ENCODE measurements around the gene IL22RA2. TPM values are rescaled to one million over a fixed set of nuclear protein-coding genes. Genes with fewer than 3 reads are reported as not detected.
"Not testable (repeated sequence)": the region's sequence is repeated elsewhere in the genome, so short reads cannot be mapped to it uniquely, and the experiment has no call there.

IL22RA2 gene
- total and polyA plus RNA-seq, 12 donors, result 0.12 TPM; not detected in 11

- ATAC-seq, result no peak
- WGBS, 2 donors, result 88 to 91% methylated on average over 2 of the region's 2 CpGs
- Histone ChIP-seq H3K27ac (no peak overlapping the region), H3K36me3 (no peaks in the 10 kb centered on the region), H3K4me1 (peaks cover 0 to 9% (median 5%) of the 10 kb centered on the region in 9 donors), H3K4me3 (no peak overlapping the region), H3K27me3 (no peaks in the 10 kb centered on the region), H3K9me3 (no peaks in the 10 kb centered on the region)
- DNase-seq, result no peak
- intact Hi-C loops (cut with DNase I), result no loop called here
- TF ChIP-seq, protein P1, sequence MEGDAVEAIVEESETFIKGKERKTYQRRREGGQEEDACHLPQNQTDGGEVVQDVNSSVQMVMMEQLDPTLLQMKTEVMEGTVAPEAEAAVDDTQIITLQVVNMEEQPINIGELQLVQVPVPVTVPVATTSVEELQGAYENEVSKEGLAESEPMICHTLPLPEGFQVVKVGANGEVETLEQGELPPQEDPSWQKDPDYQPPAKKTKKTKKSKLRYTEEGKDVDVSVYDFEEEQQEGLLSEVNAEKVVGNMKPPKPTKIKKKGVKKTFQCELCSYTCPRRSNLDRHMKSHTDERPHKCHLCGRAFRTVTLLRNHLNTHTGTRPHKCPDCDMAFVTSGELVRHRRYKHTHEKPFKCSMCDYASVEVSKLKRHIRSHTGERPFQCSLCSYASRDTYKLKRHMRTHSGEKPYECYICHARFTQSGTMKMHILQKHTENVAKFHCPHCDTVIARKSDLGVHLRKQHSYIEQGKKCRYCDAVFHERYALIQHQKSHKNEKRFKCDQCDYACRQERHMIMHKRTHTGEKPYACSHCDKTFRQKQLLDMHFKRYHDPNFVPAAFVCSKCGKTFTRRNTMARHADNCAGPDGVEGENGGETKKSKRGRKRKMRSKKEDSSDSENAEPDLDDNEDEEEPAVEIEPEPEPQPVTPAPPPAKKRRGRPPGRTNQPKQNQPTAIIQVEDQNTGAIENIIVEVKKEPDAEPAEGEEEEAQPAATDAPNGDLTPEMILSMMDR (IDR thresholded peaks at IDR 0.05), result no peak
Observed at GRCh38 chr6:137111296-137112066, 62.0 kb downstream of the IL22RA2 start.

DNA sequence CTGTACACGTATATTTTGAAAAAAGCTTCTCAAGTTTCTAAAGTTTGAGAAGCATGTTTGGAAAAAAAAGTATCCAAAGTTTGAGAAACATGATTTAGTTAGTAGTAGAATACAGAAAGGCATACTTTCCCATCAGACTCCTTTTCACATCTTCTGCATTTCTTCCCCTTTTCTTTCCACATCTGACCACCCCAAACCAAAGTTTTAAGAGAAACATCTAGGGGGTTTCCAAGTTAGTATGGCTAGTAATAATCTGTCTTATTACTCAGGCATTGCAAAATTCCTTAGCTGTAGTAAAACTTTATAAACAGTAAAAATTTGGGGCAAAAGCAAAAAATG lies 65.7 kb downstream of the IL22RA2 start:
- Histone ChIP-seq H3K4me1 (peaks cover 0 to 20% (median 0%) of the 10 kb centered on the region in 9 donors), H3K36me3 (no peaks in the 10 kb centered on the region), H3K27me3 (no peaks in the 10 kb centered on the region), H3K27ac (no peak overlapping the region), H3K9me3 (peaks cover 0 to 11% (median 0%) of the 10 kb centered on the region in 11 donors), H3K4me3 (no peak overlapping the region)
- DNase-seq (no peak), ATAC-seq (no peak)
- 78 to 94% methylated on average over 1 of the region's 1 CpG for WGBS, 2 donors
- intact Hi-C loops (cut with DNase I), result loop anchor here in 2 of 10 donors (5.0 to 10.0 kb wide), 2 partner anchors 97 to 110 kb away; partner anchors contain the start of gene IFNGR1 (in 1 of the 2)
- TF ChIP-seq, protein P1 (IDR thresholded peaks at IDR 0.05), result no peak

GRCh38 chr6:137107047-137107766 lies 66.2 kb downstream of the IL22RA2 start:
- H3K27ac ChIP-seq, H3K27me3 ChIP-seq, ATAC-seq, H3K36me3 ChIP-seq, H3K4me3 ChIP-seq, DNase-seq: not testable (repeated sequence)
- intact Hi-C loops (cut with DNase I), result loop anchor here in 2 of 10 donors (5.0 to 10.0 kb wide), 2 partner anchors 98 to 110 kb away; partner anchors contain the start of gene IFNGR1 (in 1 of the 2)
- WGBS, 2 donors, result 72 to 82% methylated on average over 6 of the region's 6 CpGs
- Histone ChIP-seq H3K4me1 (peaks cover 0 to 20% (median 0%) of the 10 kb centered on the region in 9 donors), H3K9me3 (peaks cover 0 to 11% (median 0%) of the 10 kb centered on the region in 11 donors)

DNA sequence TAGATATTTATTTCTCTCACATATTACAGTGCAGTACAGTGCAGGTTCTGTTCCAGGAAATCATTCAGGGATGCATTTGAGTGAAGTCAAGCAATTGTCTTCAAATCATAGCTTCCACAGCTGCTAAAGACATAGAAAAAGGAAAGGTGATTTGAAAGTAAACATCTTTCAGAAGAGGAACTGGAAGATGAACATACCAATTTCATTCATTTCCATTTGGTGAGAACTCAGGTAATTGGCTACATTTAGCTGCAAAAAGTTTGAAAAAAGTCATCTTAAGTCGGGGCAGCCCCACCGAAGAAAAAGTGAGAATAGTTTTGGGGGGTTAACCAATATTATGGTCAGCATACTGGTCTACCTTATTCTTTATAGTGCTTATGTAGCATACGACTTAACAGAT lies 67.3 kb downstream of the IL22RA2 start:
- Histone ChIP-seq H3K9me3 (peaks cover 0 to 11% (median 0%) of the 10 kb centered on the region in 11 donors), H3K27ac (no peak overlapping the region), H3K36me3 (no peaks in the 10 kb centered on the region), H3K4me3 (no peak overlapping the region), H3K27me3 (no peaks in the 10 kb centered on the region), H3K4me1 (peaks cover 0 to 20% (median 0%) of the 10 kb centered on the region in 9 donors)
- intact Hi-C loops (cut with DNase I), result loop anchor here in 2 of 10 donors (5.0 to 10.0 kb wide), 2 partner anchors 99 to 111 kb away; partner anchors contain the start of gene IFNGR1 (in 1 of the 2)
- WGBS, 2 donors, result 69 to 84% methylated on average over 3 of the region's 3 CpGs
- TF ChIP-seq, protein P1 (IDR thresholded peaks at IDR 0.05), result no peak
- ATAC-seq (no peak), DNase-seq (no peak)

Measured in heart right ventricle (tissue), 16 donors.